Stromal cell of bone marrow (primary cell): ENCODE data around the gene KCNAB1.

Source experiments
- DNase-seq: peaks from one replicate; pipeline ENCODE4 v3.0.0-alpha.2; 2012; ENCODE audit warnings: low read depth

The KCNAB1 gene

GRCh38 chr3:156140001-156140595, 19.7 kb downstream of the KCNAB1 start:
- DNase-seq, result no peak

- DNase-seq, result no peak
Measured at GRCh38 chr3:156142702-156143101, 22.3 kb downstream of the KCNAB1 start.

GRCh38 chr3:156143136-156143535, 22.8 kb downstream of the KCNAB1 start:
- no peak for DNase-seq

GRCh38 chr3:156144060-156144459, 23.7 kb downstream of the KCNAB1 start:
- DNase-seq, result no peak

GRCh38 chr3:156145866-156146265, 25.5 kb downstream of the KCNAB1 start:
- no peak for DNase-seq

GRCh38 chr3:156148345-156148945, 28.1 kb downstream of the KCNAB1 start:
- no peak for DNase-seq

- no peak for DNase-seq
Measured at GRCh38 chr3:156148946-156149381, 28.6 kb downstream of the KCNAB1 start.

GRCh38 chr3:156149876-156150275, 29.5 kb downstream of the KCNAB1 start:
- no peak for DNase-seq

GRCh38 chr3:156150434-156151066, 30.2 kb downstream of the KCNAB1 start:
- peak; percentile 54 for DNase-seq

- DNase-seq, result peak; percentile 43
Measured at GRCh38 chr3:156151824-156152428, 31.5 kb downstream of the KCNAB1 start.

- DNase-seq, result no peak
Measured at GRCh38 chr3:156158656-156159295, 38.4 kb downstream of the KCNAB1 start.

GRCh38 chr3:156160647-156161046, 40.3 kb downstream of the KCNAB1 start:
- no peak for DNase-seq

GRCh38 chr3:156161172-156161571, 40.8 kb downstream of the KCNAB1 start:
- DNase-seq, result no peak

GRCh38 chr3:156163848-156164247, 43.5 kb downstream of the KCNAB1 start:
- DNase-seq, result no peak

- no peak for DNase-seq
Measured at GRCh38 chr3:156166808-156167207, 46.4 kb downstream of the KCNAB1 start.

GRCh38 chr3:156170571-156170970, 50.2 kb downstream of the KCNAB1 start:
- no peak for DNase-seq

- no peak for DNase-seq
Measured at GRCh38 chr3:156171281-156172267, 51.2 kb downstream of the KCNAB1 start.

- DNase-seq, result no peak
Measured at GRCh38 chr3:156172536-156172935, 52.2 kb downstream of the KCNAB1 start.

- peak; percentile 57 for DNase-seq
Measured at GRCh38 chr3:156174229-156174847, 54.0 kb downstream of the KCNAB1 start.

GRCh38 chr3:156175570-156175969, 55.2 kb downstream of the KCNAB1 start:
- peak; percentile 40 for DNase-seq

GRCh38 chr3:156176048-156176447, 55.7 kb downstream of the KCNAB1 start:
- no peak for DNase-seq
